Gastrocnemius medialis (tissue), 4 donors: ENCODE results near the gene EEFSEC. TPM values are rescaled to one million over a fixed set of nuclear protein-coding genes. Genes with fewer than 3 reads are reported as not detected.
A peak's percentile ranks its signal among the peaks of the same experiment; 100 is the strongest.

Source experiments
- ATAC-seq, 2 donors: fragments of 150-250 bp; one replicate each; pipeline ENCODE4 v1.9.1; 2016
- DNase-seq, 2 donors: peaks; one replicate each; pipeline ENCODE4 v3.0.0-alpha.2; 2019
- H3K27ac ChIP-seq, 4 donors: fragments of 200-600 bp; sonication (generic); 1 replicate in 1 of 4; 2 replicates in 3 of 4; pipeline ENCODE4 v1.5.1; 2016 to 2018; ENCODE audit warnings: mild to moderate bottlenecking in 2 of 4, moderate library complexity in 1 of 4
- H3K27me3 ChIP-seq, 3 donors: fragments of 200-600 bp; sonication (generic) in 2 of 3; 1 replicate in 1 of 3; 2 replicates in 2 of 3; pipeline versions ENCODE4 v1.5.1 to v1.6.0; 2016 to 2019; ENCODE audit warnings: mild to moderate bottlenecking in 1 of 3, moderate library complexity in 1 of 3
- H3K36me3 ChIP-seq, 2 donors: fragments of 200-600 bp; sonication (generic) in 1 of 2; one replicate each; pipeline ENCODE4 v1.5.1; 2017 to 2018
- H3K4me1 ChIP-seq, 2 donors: fragments of 200-600 bp; sonication (generic) in 1 of 2; one replicate each; pipeline ENCODE4 v1.5.1; 2016 to 2017; ENCODE audit warnings: mild to moderate bottlenecking in 2 of 2
- H3K4me3 ChIP-seq, 4 donors: fragments of 200-600 bp; sonication (generic) in 3 of 4; 1 replicate in 1 of 4; 2 replicates in 3 of 4; pipeline ENCODE4 v1.5.1; 2016 to 2019; ENCODE audit warnings: mild to moderate bottlenecking in 2 of 4
- H3K9me3 ChIP-seq, 3 donors: fragments of 200-600 bp; sonication (generic) in 2 of 3; 1 replicate in 1 of 3; 2 replicates in 2 of 3; pipeline ENCODE4 v1.5.1; 2016 to 2019
- CTCF ChIP-seq, 5 experiments: fragments of 450-650 bp in 3 of 5; fragments of 200-600 bp in 2 of 5; sonication (generic) in 2 of 5; IDR thresholded peaks in 4 of 5; conservative IDR thresholded peaks in 1 of 5; 1 replicate in 4 of 5; 2 replicates in 1 of 5; pipeline ENCODE4 v1.5.1; 2016 to 2019; ENCODE audit warnings: antibody characterized with exemption in 5 of 5, mild to moderate bottlenecking in 3 of 5, moderate library complexity in 3 of 5
- POLR2A ChIP-seq, 2 donors: fragments of 450-650 bp; IDR thresholded peaks; one replicate each; pipeline ENCODE4 v1.6.1; 2017; ENCODE audit warnings: antibody characterized with exemption in 2 of 2, mild to moderate bottlenecking in 2 of 2, moderate library complexity in 2 of 2
- in situ Hi-C, 4 donors: fragments of 200-750 bp; cut with MboI; loops; one replicate each; pipeline versions ENCODE4 v1.15.0 to v1.8.0; 2017; ENCODE audit warnings: low sequenced_read_pairs in 4 of 4
- intact Hi-C: fragments of 100-400 bp; cut with DNase I; formaldehyde crosslinking; loops from one replicate; pipeline ENCODE4 v1.15.1; 2023; ENCODE audit warnings: low total_unique reads
- total RNA-seq, 4 donors: library from RNA; depleted of rRNA; stranded (reverse); fragments of >200 nt; gene quantifications; one replicate each; pipeline versions ENCODE4 v1.1.0 to v1.2.3, GENCODE V29; 2016

Gene EEFSEC
- total RNA-seq, 4 donors from 2014 or later: 21.0 to 29.4 (median 23.4) TPM

DNA sequence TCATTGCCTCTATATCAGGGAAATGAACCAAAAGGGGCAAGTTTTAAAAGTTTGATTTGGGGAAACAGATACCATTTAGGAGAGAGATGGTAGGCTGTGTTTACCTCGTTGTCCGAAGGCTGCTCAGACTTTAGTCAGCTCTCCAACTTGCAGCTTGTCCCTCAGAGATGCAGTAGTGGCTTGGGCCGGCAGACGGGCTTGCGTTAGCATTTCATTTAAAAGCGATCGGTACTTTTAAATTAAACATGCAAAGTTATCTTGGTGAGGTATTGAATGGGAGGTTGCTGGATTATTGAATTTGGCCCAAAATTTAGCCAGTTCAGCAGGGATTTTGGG, 26.2 kb downstream of the EEFSEC start:
- no peak for DNase-seq
- intact Hi-C loops: loop anchor here (10.0 kb wide), 2 partner anchors 255 to 425 kb away; no protein-coding TSS in a partner anchor
- no peak for TF ChIP-seq CTCF (IDR thresholded peaks at IDR 0.05 in 4 of 5, conservative IDR thresholded peaks at IDR 0.05 in 1 of 5)
- TF ChIP-seq POLR2A (IDR thresholded peaks at IDR 0.05): no peak
- Histone ChIP-seq H3K4me1 (peaks cover 45 to 55% of the 10 kb centered on the region in 2 donors), H3K27ac (no peak overlapping the region), H3K36me3 (no peaks in the 10 kb centered on the region), H3K27me3 (no peaks in the 10 kb centered on the region), H3K9me3 (no peaks in the 10 kb centered on the region), H3K4me3 (no peak overlapping the region)
- no peak for ATAC-seq
- in situ Hi-C loops: loop anchor here in 1 of 4 donors (10.0 kb wide), 2 partner anchors 145 to 325 kb away; no protein-coding TSS in a partner anchor

- no peak for DNase-seq
- H3K27ac ChIP-seq: peak overlapping the region in 3 of 4 donors; percentile 53 to 78 (median 54)
- no peaks in the 10 kb centered on the region for H3K9me3 ChIP-seq
- no peaks in the 10 kb centered on the region for H3K36me3 ChIP-seq
- H3K27me3 ChIP-seq: no peaks in the 10 kb centered on the region
- peaks cover 36 to 46% of the 10 kb centered on the region in 2 donors for H3K4me1 ChIP-seq
- no peak overlapping the region for H3K4me3 ChIP-seq
- peak; percentile 39 to 60 for ATAC-seq
- in situ Hi-C loops (no loop called here), intact Hi-C loops (no loop called here)
- no peak for TF ChIP-seq POLR2A (IDR thresholded peaks at IDR 0.05)
- no peak for TF ChIP-seq CTCF (IDR thresholded peaks at IDR 0.05 in 4 of 5, conservative IDR thresholded peaks at IDR 0.05 in 1 of 5)
Measured at GRCh38 chr3:128180436-128180835, 27.2 kb downstream of the EEFSEC start.

GRCh38 chr3:128180913-128181312, 27.6 kb downstream of the EEFSEC start:
- Histone ChIP-seq H3K4me3 (no peak overlapping the region), H3K27ac (peak overlapping the region in 3 of 4 donors; percentile 53 to 78 (median 54)), H3K4me1 (peaks cover 35 to 42% of the 10 kb centered on the region in 2 donors), H3K27me3 (no peaks in the 10 kb centered on the region), H3K36me3 (no peaks in the 10 kb centered on the region), H3K9me3 (no peaks in the 10 kb centered on the region)
- DNase-seq (peak in 1 of 2 donors; percentile 51), ATAC-seq (peak; percentile 73 to 87)
- intact Hi-C loops (no loop called here), in situ Hi-C loops (no loop called here)
- no peak for TF ChIP-seq CTCF (IDR thresholded peaks at IDR 0.05 in 4 of 5, conservative IDR thresholded peaks at IDR 0.05 in 1 of 5)
- no peak for TF ChIP-seq POLR2A (IDR thresholded peaks at IDR 0.05)

DNA sequence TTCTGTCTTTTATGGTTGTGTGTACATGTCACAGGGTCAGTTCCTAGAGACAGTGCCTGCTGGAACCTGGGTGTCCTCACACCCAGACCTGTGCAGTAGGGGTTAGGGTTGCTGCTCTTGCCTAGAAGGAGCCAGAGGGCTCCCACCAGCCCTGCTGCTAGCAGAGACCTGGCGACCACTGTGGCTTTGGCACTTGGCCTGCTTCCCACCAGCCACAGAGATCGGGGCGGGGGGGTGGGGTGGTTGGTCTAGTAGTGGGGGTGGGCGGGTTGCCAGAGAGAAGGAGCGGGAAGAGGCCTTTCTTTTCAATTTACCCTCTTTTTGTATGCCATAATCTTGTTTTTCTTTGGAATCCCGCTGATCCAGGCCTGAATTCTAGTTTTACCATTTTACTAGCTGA, 29.4 kb downstream of the EEFSEC start:
- no peak overlapping the region for H3K27ac ChIP-seq
- no peak overlapping the region for H3K4me3 ChIP-seq
- H3K27me3 ChIP-seq: no peaks in the 10 kb centered on the region
- no peak for TF ChIP-seq CTCF (IDR thresholded peaks at IDR 0.05 in 4 of 5, conservative IDR thresholded peaks at IDR 0.05 in 1 of 5)
- no peak for TF ChIP-seq POLR2A (IDR thresholded peaks at IDR 0.05)
- DNase-seq (no peak), ATAC-seq (no peak)
- H3K4me1 ChIP-seq: peaks cover 35 to 42% of the 10 kb centered on the region in 2 donors
- H3K36me3 ChIP-seq: no peaks in the 10 kb centered on the region
- in situ Hi-C loops: no loop called here
- intact Hi-C loops: no loop called here
- H3K9me3 ChIP-seq: no peaks in the 10 kb centered on the region
